A549 (cell line): ENCODE results near the gene HSPG2.

Source experiments
- CTCF ChIP-seq: fragments of >200 bp; sonication (Bioruptor Twin); formaldehyde crosslinking; IDR thresholded peaks from 3 replicates; pipeline ENCODE4 v1.5.1; 2016
- REST ChIP-seq: fragments of 200-600 bp; sonication (generic); IDR thresholded peaks from 2 replicates; pipeline ENCODE4 v1.6.1; 2016; ENCODE audit warnings: antibody characterized with exemption, mild to moderate bottlenecking, moderate library complexity
- SMC3 ChIP-seq: fragments of >200 bp; sonication (Bioruptor Twin); formaldehyde crosslinking; IDR thresholded peaks from 3 replicates; pipeline ENCODE4 v1.6.1; 2018; ENCODE audit warnings: inconsistent platforms
- ZSCAN20 ChIP-seq: fragments of 250-450 bp; sonication (Bioruptor Pico); IDR thresholded peaks from 2 replicates; pipeline ENCODE4 v1.8.0; 2022; ENCODE audit warnings: mild to moderate bottlenecking, moderate library complexity

- no peak for TF ChIP-seq CTCF
- no peak for TF ChIP-seq ZSCAN20 (CRISPR knock-in tag)
- TF ChIP-seq SMC3: no peak
- TF ChIP-seq REST: no peak
Measured at GRCh38 chr1:21876267-21876666, 60.8 kb downstream of the HSPG2 start.
